Left ventricle myocardium inferior (tissue), 1 donor: ENCODE data around the gene SLC27A6. TPM values are rescaled to one million over a fixed set of nuclear protein-coding genes. Genes with fewer than 3 reads are reported as not detected.

Experiments used
- DNase-seq: peaks from one replicate; pipeline ENCODE4 v3.0.0-alpha.2; 2020
- H3K27ac ChIP-seq: fragments of 200-600 bp; replicated peaks from 2 replicates; pipeline ENCODE4 v1.8.0; 2021
- H3K27me3 ChIP-seq: fragments of 200-600 bp; 2 replicates; pipeline ENCODE4 v1.8.0; 2021; ENCODE audit warnings: low read depth
- H3K36me3 ChIP-seq: fragments of 200-600 bp; 2 replicates; pipeline ENCODE4 v1.8.0; 2021
- H3K4me1 ChIP-seq: fragments of 200-600 bp; 2 replicates; pipeline ENCODE4 v1.8.0; 2021
- H3K4me3 ChIP-seq: fragments of 200-600 bp; 2 replicates; pipeline ENCODE4 v1.8.0; 2021; ENCODE audit warnings: mild to moderate bottlenecking, moderate library complexity
- H3K9me3 ChIP-seq: fragments of 200-600 bp; replicated peaks from 2 replicates; pipeline ENCODE4 v1.8.0; 2021
- CTCF ChIP-seq: fragments of 200-600 bp; IDR thresholded peaks from 2 replicates; pipeline ENCODE4 v1.8.0; 2021; ENCODE audit warnings: antibody characterized with exemption, mild to moderate bottlenecking, borderline replicate concordance
- intact Hi-C: fragments of 100-400 bp; cut with micrococcal nuclease; formaldehyde crosslinking; loops from one replicate; pipeline ENCODE4 v1.11.0; 2022
- total RNA-seq: library from RNA; stranded (reverse); fragmentation: NEBNext Ultra II Directional; extraction: Animal tissue kit (Norgen Biotek cat#: 25700); gene quantifications from one replicate; pipeline ENCODE4 v1.2.1, GENCODE V29; 2021
- donor health status: DM: no; HTN: yes; CAD: no; lungs with severe emphysema.

Gene SLC27A6
- total RNA-seq, 1 donor from 2014 or later, result 61.1 TPM

GRCh38 chr5:129002527-129002842 is 37.2 kb downstream of the SLC27A6 start:
- no peak for TF ChIP-seq CTCF
- H3K27ac ChIP-seq, result no peak overlapping the region
- no peaks in the 10 kb centered on the region for H3K27me3 ChIP-seq
- H3K9me3 ChIP-seq, result no peaks in the 10 kb centered on the region
- H3K4me1 ChIP-seq, result peaks cover 8% of the 10 kb centered on the region
- no peak overlapping the region for H3K4me3 ChIP-seq
- intact Hi-C loops, result no loop called here
- no peaks in the 10 kb centered on the region for H3K36me3 ChIP-seq
- DNase-seq, result no peak

- DNase-seq, result no peak
- H3K4me3 ChIP-seq, result no peak overlapping the region
- H3K9me3 ChIP-seq, result no peaks in the 10 kb centered on the region
- intact Hi-C loops, result no loop called here
- no peaks in the 10 kb centered on the region for H3K27me3 ChIP-seq
- H3K27ac ChIP-seq, result no peak overlapping the region
- TF ChIP-seq CTCF, result no peak
- peaks cover 8% of the 10 kb centered on the region for H3K4me1 ChIP-seq
- no peaks in the 10 kb centered on the region for H3K36me3 ChIP-seq
Measured at GRCh38 chr5:129003232-129003631, 37.9 kb downstream of the SLC27A6 start.

- H3K27me3 ChIP-seq, result no peaks in the 10 kb centered on the region
- no peaks in the 10 kb centered on the region for H3K9me3 ChIP-seq
- H3K27ac ChIP-seq, result no peak overlapping the region
- intact Hi-C loops, result no loop called here
- H3K36me3 ChIP-seq, result no peaks in the 10 kb centered on the region
- H3K4me3 ChIP-seq, result no peak overlapping the region
- no peak for TF ChIP-seq CTCF
- H3K4me1 ChIP-seq, result peaks cover 15% of the 10 kb centered on the region
- no peak for DNase-seq
Measured at GRCh38 chr5:129014185-129014584, 48.9 kb downstream of the SLC27A6 start.

- Histone ChIP-seq H3K27ac (no peak overlapping the region), H3K4me1 (peaks cover 30% of the 10 kb centered on the region)
Measured at GRCh38 chr5:129018837-129019236, 53.5 kb downstream of the SLC27A6 start.

GRCh38 chr5:129019401-129019908 is 54.2 kb downstream of the SLC27A6 start:
- no peaks in the 10 kb centered on the region for H3K27me3 ChIP-seq
- no peak for TF ChIP-seq CTCF
- intact Hi-C loops, result no loop called here
- no peak overlapping the region for H3K4me3 ChIP-seq
- H3K27ac ChIP-seq, result no peak overlapping the region
- H3K9me3 ChIP-seq, result no peaks in the 10 kb centered on the region
- no peaks in the 10 kb centered on the region for H3K36me3 ChIP-seq
- DNase-seq, result no peak
- H3K4me1 ChIP-seq, result peaks cover 27% of the 10 kb centered on the region

More at GRCh38 chr5:129018837-129019236, 53.5 kb downstream of the SLC27A6 start:
- no peak overlapping the region for H3K4me3 ChIP-seq
- H3K27me3 ChIP-seq, result no peaks in the 10 kb centered on the region
- TF ChIP-seq CTCF, result no peak
- intact Hi-C loops, result no loop called here
- DNase-seq, result no peak
- H3K9me3 ChIP-seq, result no peaks in the 10 kb centered on the region
- no peaks in the 10 kb centered on the region for H3K36me3 ChIP-seq

- Histone ChIP-seq H3K27ac (no peak overlapping the region), H3K27me3 (no peaks in the 10 kb centered on the region), H3K4me1 (peaks cover 25% of the 10 kb centered on the region), H3K4me3 (no peak overlapping the region), H3K36me3 (no peaks in the 10 kb centered on the region), H3K9me3 (no peaks in the 10 kb centered on the region)
- intact Hi-C loops, result no loop called here
- no peak for TF ChIP-seq CTCF
- DNase-seq, result no peak
Measured at GRCh38 chr5:129020683-129021082, 55.4 kb downstream of the SLC27A6 start.
